Activated naive CD4-positive, alpha-beta T cell treated with anti-CD3 and anti-CD28 coated beads for 36 hours (primary cell): ENCODE results near the gene C20orf204. TPM values are rescaled to one million over a fixed set of nuclear protein-coding genes. Genes with fewer than 3 reads are reported as not detected.

Experiments used
- CTCF ChIA-PET: fragments of 350-600 bp; sonication (Branson Sonifier 250); formaldehyde crosslinking; loops from one replicate; lab custom pipeline; 2021; ENCODE audit warnings: antibody characterized with exemption; lab: Charles Lee
- DNase-seq: peaks from one replicate; pipeline ENCODE4 v3.0.0-alpha.2; 2020
- H3K27ac Mint-ChIP-seq: one replicate; pipeline ENCODE4 v1.8.0; 2021; ENCODE audit warnings: mild to moderate bottlenecking, mixed read lengths
- H3K27me3 Mint-ChIP-seq: one replicate; pipeline ENCODE4 v1.8.0; 2021; ENCODE audit warnings: low read depth, mixed read lengths
- H3K36me3 Mint-ChIP-seq: one replicate; pipeline ENCODE4 v1.8.0; 2021; ENCODE audit warnings: low read depth, mixed read lengths
- H3K4me1 Mint-ChIP-seq: one replicate; pipeline ENCODE4 v1.8.0; 2021; ENCODE audit warnings: low read depth, mixed read lengths
- H3K4me3 Mint-ChIP-seq: one replicate; pipeline ENCODE4 v1.8.0; 2021; ENCODE audit warnings: mild to moderate bottlenecking, moderate library complexity, mixed read lengths
- H3K9me3 Mint-ChIP-seq: one replicate; pipeline ENCODE4 v1.8.0; 2021; ENCODE audit warnings: mixed read lengths
- intact Hi-C: fragments of 100-400 bp; cut with micrococcal nuclease; formaldehyde crosslinking; loops from one replicate; pipeline ENCODE4 v1.15.1; 2023
- total RNA-seq, 2 experiments: library from RNA; stranded (reverse); gene quantifications; one replicate each; pipeline ENCODE4 v1.2.3, GENCODE V29; 2021

The C20orf204 gene
- total RNA-seq, 2 experiments from 2014 or later: 1.1 to 1.7 TPM

- CTCF ChIA-PET: interaction anchor here (1.5 kb wide), 1 partner anchor 9 kb away, joined by 3 read pairs; no protein-coding TSS in a partner anchor
- no peak for DNase-seq
- intact Hi-C loops: no loop called here
- Mint-ChIP-seq H3K36me3 (no peaks in the 10 kb centered on the region), H3K9me3 (no peaks in the 10 kb centered on the region), H3K27me3 (peaks cover 33% of the 10 kb centered on the region), H3K4me1 (no peaks in the 10 kb centered on the region), H3K27ac (no peak overlapping the region), H3K4me3 (no peak overlapping the region)
Observed at GRCh38 chr20:64047968-64048401, 12.0 kb downstream of the C20orf204 start.

GRCh38 chr20:64048402-64049044 is 12.5 kb downstream of the C20orf204 start:
- H3K9me3 Mint-ChIP-seq: no peaks in the 10 kb centered on the region
- CTCF ChIA-PET: no interaction called here
- no peak overlapping the region for H3K4me3 Mint-ChIP-seq
- H3K27me3 Mint-ChIP-seq: peaks cover 37% of the 10 kb centered on the region
- H3K27ac Mint-ChIP-seq: no peak overlapping the region
- intact Hi-C loops: no loop called here
- H3K4me1 Mint-ChIP-seq: peaks cover 4% of the 10 kb centered on the region
- no peak for DNase-seq
- H3K36me3 Mint-ChIP-seq: no peaks in the 10 kb centered on the region

- Mint-ChIP-seq H3K27me3 (peaks cover 37% of the 10 kb centered on the region), H3K4me1 (peaks cover 4% of the 10 kb centered on the region), H3K4me3 (peak within 1 kb of the TSS; percentile 27), H3K36me3 (no peaks in the 10 kb centered on the region), H3K9me3 (no peaks in the 10 kb centered on the region), H3K27ac (no peak within 1 kb of the TSS)
- intact Hi-C loops: no loop called here
- CTCF ChIA-PET: no interaction called here
- peak; percentile 49 for DNase-seq
Observed at GRCh38 chr20:64049060-64049877, 13.3 kb downstream of the C20orf204 start, which contains the start of gene SOX18. TSS of gene SOX18 (minus strand) at chr20:64049639. CDS start at chr20:64049516, 123 bp downstream.

- CTCF ChIA-PET: interaction anchor here (0.7 to 1.5 kb wide), 2 partner anchors 71 to 138 kb away, joined by 5 to 6 read pairs; no protein-coding TSS in a partner anchor
- Mint-ChIP-seq H3K4me3 (peak overlapping the region; percentile 27), H3K9me3 (no peaks in the 10 kb centered on the region), H3K4me1 (peaks cover 4% of the 10 kb centered on the region), H3K27ac (no peak overlapping the region), H3K27me3 (peaks cover 37% of the 10 kb centered on the region), H3K36me3 (no peaks in the 10 kb centered on the region)
- intact Hi-C loops: loop anchor here (10.0 kb wide), 1 partner anchor 265 kb away; no protein-coding TSS in a partner anchor
- no peak for DNase-seq
Observed at GRCh38 chr20:64049878-64050260, 13.9 kb downstream of the C20orf204 start.

- Mint-ChIP-seq H3K27me3 (peaks cover 37% of the 10 kb centered on the region), H3K4me1 (peaks cover 4% of the 10 kb centered on the region), H3K27ac (no peak overlapping the region), H3K36me3 (no peaks in the 10 kb centered on the region), H3K4me3 (no peak overlapping the region), H3K9me3 (no peaks in the 10 kb centered on the region)
- DNase-seq: no peak
- CTCF ChIA-PET: interaction anchor here (0.7 to 1.5 kb wide), 2 partner anchors 70 to 139 kb away, joined by 5 to 6 read pairs; no protein-coding TSS in a partner anchor
- intact Hi-C loops: loop anchor here (10.0 kb wide), 1 partner anchor 266 kb away; no protein-coding TSS in a partner anchor
Observed at GRCh38 chr20:64050261-64051032, 14.5 kb downstream of the C20orf204 start.

- intact Hi-C loops: loop anchor here (10.0 kb wide), 1 partner anchor 266 kb away; no protein-coding TSS in a partner anchor
- CTCF ChIA-PET: interaction anchor here (1.5 kb wide), 1 partner anchor 69 kb away, joined by 5 read pairs; no protein-coding TSS in a partner anchor
Observed at GRCh38 chr20:64051033-64051452, 15.1 kb downstream of the C20orf204 start.

GRCh38 chr20:64051561-64052325 is 15.8 kb downstream of the C20orf204 start:
- no peaks in the 10 kb centered on the region for H3K9me3 Mint-ChIP-seq
- H3K27ac Mint-ChIP-seq: no peak overlapping the region
- DNase-seq: no peak

More at GRCh38 chr20:64051033-64051452, 15.1 kb downstream of the C20orf204 start:
- H3K27ac Mint-ChIP-seq: no peak overlapping the region
- DNase-seq: no peak
- H3K36me3 Mint-ChIP-seq: no peaks in the 10 kb centered on the region
- H3K4me1 Mint-ChIP-seq: peaks cover 4% of the 10 kb centered on the region
- peaks cover 37% of the 10 kb centered on the region for H3K27me3 Mint-ChIP-seq
- no peak overlapping the region for H3K4me3 Mint-ChIP-seq
- no peaks in the 10 kb centered on the region for H3K9me3 Mint-ChIP-seq

GRCh38 chr20:64052326-64052722 is 16.3 kb downstream of the C20orf204 start:
- intact Hi-C loops: loop anchor here (10.0 kb wide), 1 partner anchor 268 kb away; no protein-coding TSS in a partner anchor
- H3K36me3 Mint-ChIP-seq: no peaks in the 10 kb centered on the region
- no peak overlapping the region for H3K4me3 Mint-ChIP-seq

More at GRCh38 chr20:64051561-64052325, 15.8 kb downstream of the C20orf204 start:
- Mint-ChIP-seq H3K4me3 (no peak overlapping the region), H3K36me3 (no peaks in the 10 kb centered on the region), H3K4me1 (peaks cover 4% of the 10 kb centered on the region), H3K27me3 (peaks cover 36% of the 10 kb centered on the region)
- CTCF ChIA-PET: interaction anchor here (0.5 to 1.5 kb wide), 2 partner anchors 15 to 69 kb away, joined by 3 to 5 read pairs; no protein-coding TSS in a partner anchor
- intact Hi-C loops: loop anchor here (10.0 kb wide), 1 partner anchor 267 kb away; no protein-coding TSS in a partner anchor

GRCh38 chr20:64052987-64053840 is 17.2 kb downstream of the C20orf204 start:
- intact Hi-C loops: loop anchor here (10.0 kb wide), 1 partner anchor 268 kb away; no protein-coding TSS in a partner anchor
- no peak overlapping the region for H3K27ac Mint-ChIP-seq
- H3K4me1 Mint-ChIP-seq: peaks cover 15% of the 10 kb centered on the region
- CTCF ChIA-PET: interaction anchor here (0.8 to 1.9 kb wide), 7 partner anchors 9 to 80 kb away, joined by 3 to 6 read pairs (median 3); partner anchors contain the start of gene C20orf204
- no peaks in the 10 kb centered on the region for H3K9me3 Mint-ChIP-seq
- peaks cover 26% of the 10 kb centered on the region for H3K27me3 Mint-ChIP-seq
- no peak overlapping the region for H3K4me3 Mint-ChIP-seq
- no peak for DNase-seq
- H3K36me3 Mint-ChIP-seq: no peaks in the 10 kb centered on the region

More at GRCh38 chr20:64052326-64052722, 16.3 kb downstream of the C20orf204 start:
- no peaks in the 10 kb centered on the region for H3K9me3 Mint-ChIP-seq
- peaks cover 31% of the 10 kb centered on the region for H3K27me3 Mint-ChIP-seq
- H3K4me1 Mint-ChIP-seq: peaks cover 6% of the 10 kb centered on the region
- DNase-seq: no peak
- H3K27ac Mint-ChIP-seq: no peak overlapping the region
- CTCF ChIA-PET: no interaction called here
